CD4-positive, alpha-beta T cell treated with Interleukin-4 for 1 hour (primary cell): ENCODE data around the gene CTNS.

Source experiments
- DNase-seq, 2 donors: peaks; one replicate each; pipeline ENCODE4 v3.0.0-alpha.2; 2020 to 2022

The CTNS gene

GRCh38 chr17:3626831-3627768 lies 9.5 kb upstream of the CTNS start:
- no peak for DNase-seq

- DNase-seq, result no peak
Measured at GRCh38 chr17:3627769-3628167, 8.8 kb upstream of the CTNS start.

- no peak for DNase-seq
Measured at GRCh38 chr17:3630781-3631180, 5.8 kb upstream of the CTNS start.

- DNase-seq, result no peak
Measured at GRCh38 chr17:3632287-3632686, 4.3 kb upstream of the CTNS start.

- DNase-seq, result no peak
Measured at GRCh38 chr17:3635474-3636153, 946 bp upstream of the CTNS start.

- DNase-seq, result peak in 1 of 2 donors; percentile 2
Measured at GRCh38 chr17:3636908-3637373, 381 bp downstream of the CTNS start.

- DNase-seq, result peak; percentile 15 to 68
Measured at GRCh38 chr17:3639981-3640596, 3.5 kb downstream of the CTNS start.

GRCh38 chr17:3641014-3641413 lies 4.5 kb downstream of the CTNS start:
- no peak for DNase-seq

- no peak for DNase-seq
Measured at GRCh38 chr17:3641717-3642486, 5.3 kb downstream of the CTNS start.

GRCh38 chr17:3643889-3644349 lies 7.4 kb downstream of the CTNS start:
- DNase-seq, result no peak

- no peak for DNase-seq
Measured at GRCh38 chr17:3645310-3645709, 8.8 kb downstream of the CTNS start.

- DNase-seq, result no peak
Measured at GRCh38 chr17:3647251-3647650, 10.7 kb downstream of the CTNS start.

GRCh38 chr17:3647769-3648555 lies 11.4 kb downstream of the CTNS start:
- peak; percentile 17 to 44 for DNase-seq

- no peak for DNase-seq
Measured at GRCh38 chr17:3655766-3656165, 19.2 kb downstream of the CTNS start.

GRCh38 chr17:3656353-3656752 lies 19.8 kb downstream of the CTNS start:
- DNase-seq, result no peak

GRCh38 chr17:3656755-3657587 lies 20.4 kb downstream of the CTNS start:
- no peak for DNase-seq

- no peak for DNase-seq
Measured at GRCh38 chr17:3657588-3657869, 21.0 kb downstream of the CTNS start.

GRCh38 chr17:3657874-3658783 lies 21.6 kb downstream of the CTNS start:
- DNase-seq, result no peak

- DNase-seq, result no peak
Measured at GRCh38 chr17:3658784-3659449, 22.4 kb downstream of the CTNS start.
